ENCODE data around the gene PTMS. TPM values are rescaled to one million over a fixed set of nuclear protein-coding genes. Genes with fewer than 3 reads are reported as not detected.

Gene PTMS
- total and polyA plus RNA-seq, 2 experiments from 2014 or later: 111 to 238 TPM

DNA sequence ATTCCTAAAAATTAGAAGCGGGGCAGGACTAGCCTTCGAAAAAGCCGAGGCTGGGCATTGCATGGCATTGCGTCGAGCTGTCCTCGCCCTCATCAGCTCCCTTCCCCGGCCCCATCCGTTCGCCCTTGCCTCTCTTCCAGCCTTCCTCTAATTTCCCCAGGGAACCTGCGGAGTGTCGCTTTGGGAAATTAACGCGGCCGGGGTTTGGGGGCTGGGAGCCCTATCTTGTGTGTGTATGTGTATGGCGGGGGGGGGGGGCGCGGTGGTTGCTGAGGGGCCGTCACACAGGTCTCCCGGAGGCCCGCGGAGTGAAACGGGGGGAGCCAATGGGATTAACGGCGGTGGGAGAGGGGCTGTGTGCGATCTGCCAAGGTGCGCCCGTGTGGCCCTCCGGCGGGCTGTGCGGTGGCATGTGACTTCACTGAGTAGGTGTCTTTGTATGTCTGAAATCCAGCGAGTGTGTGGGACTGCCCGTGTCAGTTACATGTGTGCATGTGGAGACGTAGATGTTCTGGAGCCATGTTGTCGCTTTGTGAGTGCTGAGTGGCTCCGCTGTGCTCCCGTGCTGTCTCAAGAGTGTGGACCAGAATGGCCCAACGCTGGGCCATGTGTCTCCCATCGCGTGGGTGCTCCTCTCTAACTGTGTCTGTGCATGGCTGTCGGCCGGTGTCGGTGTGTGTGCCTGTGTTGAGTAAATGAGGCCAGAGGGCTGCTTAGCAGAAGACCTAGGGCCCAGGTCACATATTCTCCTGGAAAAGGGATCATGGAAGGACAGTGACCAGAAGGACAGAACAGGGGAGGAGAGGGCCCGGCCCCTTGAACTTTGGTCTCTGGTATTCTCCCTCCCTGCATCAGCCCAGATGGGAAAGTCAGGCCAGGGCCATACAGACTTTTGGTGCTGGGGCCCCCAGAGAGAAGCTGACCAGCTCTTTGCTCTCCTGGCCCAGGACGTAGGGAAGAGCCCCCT lies 1.5 kb downstream of the PTMS start:
- Histone ChIP-seq H3K4me1 (ENCODE audit: insufficient read depth) (peaks cover 49% of the 10 kb centered on the region), H3K4me2 (peak overlapping the region; percentile 99), H4K20me1 (replicated peaks; ENCODE audit: insufficient read depth) (peaks cover 20% of the 10 kb centered on the region), H3K27me3 (ENCODE audit: insufficient read depth) (peaks cover 24% of the 10 kb centered on the region), H3K79me2 (replicated peaks; ENCODE audit: insufficient read depth) (peaks cover 20% of the 10 kb centered on the region), H2AFZ (no peak overlapping the region), H3K27ac (ENCODE audit: low read depth) (peak overlapping the region; percentile 94; the same call in 1 of the 2 replicates), H3F3A (replicated peaks; ENCODE audit: low read depth) (peaks cover 43% of the 10 kb centered on the region), H3K4me3 (peak overlapping the region; percentile 98), H3K36me3 (ENCODE audit: insufficient read depth) (no peaks in the 10 kb centered on the region), H3K9me2 (ENCODE audit: insufficient read depth) (peaks cover 3% of the 10 kb centered on the region)
- H3K4me1 Mint-ChIP-seq: peaks cover 64% of the 10 kb centered on the region
- no peak for TF ChIP-seq EZH2phosphoT487 (IDR thresholded peaks at IDR 0.05; ENCODE audit: unreplicated experiment)
- TF ChIP-seq, protein P1, sequence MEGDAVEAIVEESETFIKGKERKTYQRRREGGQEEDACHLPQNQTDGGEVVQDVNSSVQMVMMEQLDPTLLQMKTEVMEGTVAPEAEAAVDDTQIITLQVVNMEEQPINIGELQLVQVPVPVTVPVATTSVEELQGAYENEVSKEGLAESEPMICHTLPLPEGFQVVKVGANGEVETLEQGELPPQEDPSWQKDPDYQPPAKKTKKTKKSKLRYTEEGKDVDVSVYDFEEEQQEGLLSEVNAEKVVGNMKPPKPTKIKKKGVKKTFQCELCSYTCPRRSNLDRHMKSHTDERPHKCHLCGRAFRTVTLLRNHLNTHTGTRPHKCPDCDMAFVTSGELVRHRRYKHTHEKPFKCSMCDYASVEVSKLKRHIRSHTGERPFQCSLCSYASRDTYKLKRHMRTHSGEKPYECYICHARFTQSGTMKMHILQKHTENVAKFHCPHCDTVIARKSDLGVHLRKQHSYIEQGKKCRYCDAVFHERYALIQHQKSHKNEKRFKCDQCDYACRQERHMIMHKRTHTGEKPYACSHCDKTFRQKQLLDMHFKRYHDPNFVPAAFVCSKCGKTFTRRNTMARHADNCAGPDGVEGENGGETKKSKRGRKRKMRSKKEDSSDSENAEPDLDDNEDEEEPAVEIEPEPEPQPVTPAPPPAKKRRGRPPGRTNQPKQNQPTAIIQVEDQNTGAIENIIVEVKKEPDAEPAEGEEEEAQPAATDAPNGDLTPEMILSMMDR (conservative IDR thresholded peaks at IDR 0.05; ENCODE audit: low read depth in 2 of 2): no peak
- TF ChIP-seq CREB1 (CRISPR knock-in tag; IDR thresholded peaks at IDR 0.05; ENCODE audit: low read depth): no peak
- TF ChIP-seq POLR2AphosphoS5 (IDR thresholded peaks at IDR 0.05; ENCODE audit: low read depth): no peak; the same call in 1 of the 2 replicates
- TF ChIP-seq ZNF114 (CRISPR knock-in tag; IDR thresholded peaks at IDR 0.05): no peak
- TF ChIP-seq, protein P2, sequence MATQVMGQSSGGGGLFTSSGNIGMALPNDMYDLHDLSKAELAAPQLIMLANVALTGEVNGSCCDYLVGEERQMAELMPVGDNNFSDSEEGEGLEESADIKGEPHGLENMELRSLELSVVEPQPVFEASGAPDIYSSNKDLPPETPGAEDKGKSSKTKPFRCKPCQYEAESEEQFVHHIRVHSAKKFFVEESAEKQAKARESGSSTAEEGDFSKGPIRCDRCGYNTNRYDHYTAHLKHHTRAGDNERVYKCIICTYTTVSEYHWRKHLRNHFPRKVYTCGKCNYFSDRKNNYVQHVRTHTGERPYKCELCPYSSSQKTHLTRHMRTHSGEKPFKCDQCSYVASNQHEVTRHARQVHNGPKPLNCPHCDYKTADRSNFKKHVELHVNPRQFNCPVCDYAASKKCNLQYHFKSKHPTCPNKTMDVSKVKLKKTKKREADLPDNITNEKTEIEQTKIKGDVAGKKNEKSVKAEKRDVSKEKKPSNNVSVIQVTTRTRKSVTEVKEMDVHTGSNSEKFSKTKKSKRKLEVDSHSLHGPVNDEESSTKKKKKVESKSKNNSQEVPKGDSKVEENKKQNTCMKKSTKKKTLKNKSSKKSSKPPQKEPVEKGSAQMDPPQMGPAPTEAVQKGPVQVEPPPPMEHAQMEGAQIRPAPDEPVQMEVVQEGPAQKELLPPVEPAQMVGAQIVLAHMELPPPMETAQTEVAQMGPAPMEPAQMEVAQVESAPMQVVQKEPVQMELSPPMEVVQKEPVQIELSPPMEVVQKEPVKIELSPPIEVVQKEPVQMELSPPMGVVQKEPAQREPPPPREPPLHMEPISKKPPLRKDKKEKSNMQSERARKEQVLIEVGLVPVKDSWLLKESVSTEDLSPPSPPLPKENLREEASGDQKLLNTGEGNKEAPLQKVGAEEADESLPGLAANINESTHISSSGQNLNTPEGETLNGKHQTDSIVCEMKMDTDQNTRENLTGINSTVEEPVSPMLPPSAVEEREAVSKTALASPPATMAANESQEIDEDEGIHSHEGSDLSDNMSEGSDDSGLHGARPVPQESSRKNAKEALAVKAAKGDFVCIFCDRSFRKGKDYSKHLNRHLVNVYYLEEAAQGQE (IDR thresholded peaks at IDR 0.05; ENCODE audit: unreplicated experiment): no peak
- peaks cover 36% of the 10 kb centered on the region for H3K27me3 Mint-ChIP-seq (ENCODE audit: insufficient read depth, low read depth, poor library complexity)
- no peaks in the 10 kb centered on the region; the same call in 1 of the 3 replicates for H3K9me3 Mint-ChIP-seq
- DNase-seq (ENCODE audit: low spot score) (peak; percentile 60), ATAC-seq (no peak)
- H3K4me3 Mint-ChIP-seq: peak overlapping the region; percentile 89
- peak overlapping the region; percentile 62 for H3K27ac Mint-ChIP-seq
- peaks cover 18% of the 10 kb centered on the region for H3K36me3 Mint-ChIP-seq (ENCODE audit: low read depth)

DNA sequence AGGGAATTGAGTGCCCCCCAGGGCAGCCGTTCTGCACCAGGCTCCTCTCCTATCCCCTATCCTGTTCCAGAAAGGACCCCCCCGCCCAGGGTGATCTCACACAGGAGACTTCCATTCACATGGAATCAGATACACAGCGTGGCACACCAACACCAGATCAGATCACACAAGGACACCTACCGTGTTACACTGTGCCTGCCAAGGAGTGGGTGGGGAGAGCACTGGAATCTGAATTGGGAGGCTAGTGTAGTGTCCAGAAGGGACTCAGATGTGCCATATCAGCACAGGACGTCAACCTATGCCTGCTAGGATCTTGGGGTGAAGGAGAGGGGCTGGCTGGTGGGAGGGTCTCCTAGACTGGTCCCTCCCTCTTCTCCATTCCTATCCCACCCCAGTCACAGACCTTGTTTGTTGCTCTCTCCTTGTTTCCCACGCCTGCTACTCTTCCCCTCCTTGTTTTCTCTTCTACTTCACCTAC lies 2.3 kb downstream of the PTMS start:
- H3K4me2 ChIP-seq: peak overlapping the region; percentile 99
- Mint-ChIP-seq H3K27ac (peak overlapping the region; percentile 89), H3K4me1 (peaks cover 64% of the 10 kb centered on the region), H3K9me3 (no peaks in the 10 kb centered on the region; the same call in 1 of the 3 replicates), H3K36me3 (ENCODE audit: low read depth) (peaks cover 18% of the 10 kb centered on the region), H3K4me3 (peak overlapping the region; percentile 89), H3K27me3 (ENCODE audit: insufficient read depth, low read depth, poor library complexity) (peaks cover 43% of the 10 kb centered on the region)
- H3K36me3 ChIP-seq (ENCODE audit: insufficient read depth): no peaks in the 10 kb centered on the region
- peaks cover 20% of the 10 kb centered on the region for H3K79me2 ChIP-seq (replicated peaks; ENCODE audit: insufficient read depth)
- ATAC-seq: peak; percentile 1
- H2AFZ ChIP-seq: no peak overlapping the region
- H4K20me1 ChIP-seq (replicated peaks; ENCODE audit: insufficient read depth): peaks cover 20% of the 10 kb centered on the region
- peak overlapping the region; percentile 94 for H3K27ac ChIP-seq (ENCODE audit: low read depth)
- H3K4me3 ChIP-seq: peak overlapping the region; percentile 98
- peak; percentile 39 for DNase-seq (ENCODE audit: low spot score)
- no peaks in the 10 kb centered on the region for H3K9me2 ChIP-seq (ENCODE audit: insufficient read depth)
- peaks cover 43% of the 10 kb centered on the region for H3F3A ChIP-seq (replicated peaks; ENCODE audit: low read depth)
- H3K4me1 ChIP-seq (ENCODE audit: insufficient read depth): peaks cover 54% of the 10 kb centered on the region
- peaks cover 33% of the 10 kb centered on the region for H3K27me3 ChIP-seq (ENCODE audit: insufficient read depth)
- TF ChIP-seq STAT1 (IDR thresholded peaks at IDR 0.05; ENCODE audit: unreplicated experiment): no peak
- TF ChIP-seq CREB1 (CRISPR knock-in tag; IDR thresholded peaks at IDR 0.05; ENCODE audit: low read depth): no peak
- no peak for TF ChIP-seq EZH2 (IDR thresholded peaks at IDR 0.05; ENCODE audit: low read depth, unreplicated experiment)
- TF ChIP-seq NANOG (IDR thresholded peaks at IDR 0.05; ENCODE audit: borderline replicate concordance): no peak
- TF ChIP-seq EZH2phosphoT487 (IDR thresholded peaks at IDR 0.05; ENCODE audit: unreplicated experiment): no peak
- TF ChIP-seq, protein P1 (conservative IDR thresholded peaks at IDR 0.05; ENCODE audit: low read depth in 2 of 2): no peak
- TF ChIP-seq, protein P2 (IDR thresholded peaks at IDR 0.05; ENCODE audit: unreplicated experiment): no peak
- no peak for TF ChIP-seq POLR2AphosphoS5 (IDR thresholded peaks at IDR 0.05; ENCODE audit: low read depth)

All from GM23338 (cell line).